Kidney (tissue), 14 donors: ENCODE data around the gene NEDD9. TPM values are rescaled to one million over a fixed set of nuclear protein-coding genes. Genes with fewer than 3 reads are reported as not detected.

Source experiments
- DNase-seq, 5 donors: peaks; one replicate each; pipeline ENCODE4 v3.0.0-alpha.2; 2013 to 2020
- FAIRE-seq: peaks from 2 replicates; lab custom pipeline; 2012; peaks lifted over from hg19 to GRCh38; lab: Jason Lieb, UNC
- H3K27ac ChIP-seq, 2 donors: one replicate each; pipeline ENCODE4 v1.7.0; 2013; ENCODE audit warnings: low read depth in 2 of 2, low read length in 2 of 2, inconsistent platforms in 1 of 2
- H3K27me3 ChIP-seq: one replicate; pipeline ENCODE4 v1.7.1; 2013; ENCODE audit warnings: low read length, inconsistent platforms; ENCODE audit not compliant: control insufficient read depth, insufficient read depth
- H3K36me3 ChIP-seq, 3 donors: one replicate each; pipeline versions ENCODE4 v1.7.0 to v1.7.1; 2013; ENCODE audit warnings: low read length in 3 of 3, control low read depth in 1 of 3, inconsistent platforms in 1 of 3; ENCODE audit not compliant: insufficient read depth in 3 of 3, control insufficient read depth in 2 of 3
- H3K4me1 ChIP-seq, 3 donors: one replicate each; pipeline versions ENCODE4 v1.7.0 to v1.7.1; 2013; ENCODE audit warnings: low read length in 3 of 3, inconsistent platforms in 1 of 3, low read depth in 1 of 3; ENCODE audit not compliant: control insufficient read depth in 2 of 3, insufficient read depth in 2 of 3
- H3K4me3 ChIP-seq, 3 donors: one replicate each; pipeline versions ENCODE4 v1.7.0 to v1.8.1; 2013; ENCODE audit warnings: low read length in 3 of 3, control low read depth in 1 of 3, inconsistent platforms in 1 of 3
- H3K9ac ChIP-seq, 3 donors: one replicate each; pipeline versions ENCODE4 v1.7.0 to v1.7.1; 2013; ENCODE audit warnings: low read length in 3 of 3, control low read depth in 1 of 3, inconsistent platforms in 1 of 3
- H3K9me3 ChIP-seq, 3 donors: one replicate each; pipeline versions ENCODE4 v1.7.0 to v1.7.1; 2013; ENCODE audit warnings: low read length in 3 of 3, control low read depth in 1 of 3, inconsistent platforms in 1 of 3; ENCODE audit not compliant: control insufficient read depth in 2 of 3, insufficient read depth in 1 of 3
- CTCF ChIP-seq: IDR thresholded peaks from 3 replicates; pipeline ENCODE4 v1.5.1; 2012; ENCODE audit warnings: mild to moderate bottlenecking, moderate library complexity, borderline replicate concordance; ENCODE audit not compliant: insufficient read depth; ENCODE audit errors: extremely low read depth
- intact Hi-C: fragments of 100-400 bp; cut with DNase I; formaldehyde crosslinking; loops from one replicate; pipeline ENCODE4 v1.11.1; 2022
- polyA plus RNA-seq: library from polyadenylated mRNA; stranded (reverse); fragments of 350-450 nt; fragmentation: Illumina TruSeq; extraction: RNeasy Lipid Tissue Mini Kit (QIAGEN cat#74804); gene quantifications from one replicate; pipeline ENCODE4 v1.2.3, GENCODE V29; 2014; ENCODE audit warnings: low read depth, low replicate concordance; ENCODE audit not compliant: insufficient read depth
- total RNA-seq: library from RNA; stranded (reverse); fragmentation: NEBNext Ultra II Directional; extraction: Animal tissue kit (Norgen Biotek cat#: 25700); gene quantifications from one replicate; pipeline ENCODE4 v1.2.1, GENCODE V29; 2021
- donor health status: control.
- donor health status: control.
- donor health status: control.
- donor health status: control.
- donor health status: control.
- donor health status: DM: yes; HTN: yes; CAD: no.
- donor health status: Normal renal cell carcinoma (clear cell type).

NEDD9 gene
- total and polyA plus RNA-seq, 2 donors from 2014 or later, result 19.2 to 101 TPM

- Histone ChIP-seq H3K9me3 (no peaks in the 10 kb centered on the region), H3K4me3 (no peak overlapping the region), H3K27ac (peak overlapping the region; percentile 39 to 71), H3K9ac (peak overlapping the region in 1 of 3 donors; percentile 36), H3K36me3 (peaks cover 0 to 12% (median 11%) of the 10 kb centered on the region in 3 donors), H3K4me1 (peaks cover 2 to 31% (median 24%) of the 10 kb centered on the region in 3 donors), H3K27me3 (no peaks in the 10 kb centered on the region)
- intact Hi-C loops, result no loop called here
- FAIRE-seq, result peak; percentile 68
- no peak for TF ChIP-seq CTCF
- DNase-seq, result peak in 1 of 5 donors; percentile 75
Measured at GRCh38 chr6:11207199-11207968, 25.1 kb downstream of the NEDD9 start.

DNA sequence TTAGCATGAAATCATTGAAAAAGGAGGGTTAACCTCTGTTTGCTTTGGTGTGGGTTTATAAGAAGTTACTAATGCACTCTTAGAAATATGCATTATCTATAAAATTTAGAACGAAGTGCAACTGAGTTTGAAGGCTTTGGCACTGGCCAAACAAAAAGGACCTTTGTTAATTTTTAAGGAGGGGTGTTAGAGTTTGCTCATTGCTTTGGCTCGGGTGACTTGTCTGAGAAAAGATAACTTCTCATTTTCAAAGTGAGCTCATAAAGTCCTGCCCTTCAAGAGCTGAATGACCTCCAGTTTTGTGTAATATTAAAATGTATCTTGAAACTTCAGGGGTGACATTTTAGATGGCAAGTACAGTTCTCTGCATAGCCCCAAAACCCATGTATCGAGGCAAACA, 25.9 kb downstream of the NEDD9 start:
- H3K36me3 ChIP-seq, result peaks cover 0 to 12% (median 11%) of the 10 kb centered on the region in 3 donors
- intact Hi-C loops, result no loop called here
- peak overlapping the region; percentile 39 to 66 for H3K27ac ChIP-seq
- FAIRE-seq (no peak), DNase-seq (no peak)
- no peaks in the 10 kb centered on the region for H3K27me3 ChIP-seq
- peak overlapping the region in 1 of 3 donors; percentile 36 for H3K9ac ChIP-seq
- H3K9me3 ChIP-seq, result no peaks in the 10 kb centered on the region
- peaks cover 2 to 38% (median 22%) of the 10 kb centered on the region in 3 donors for H3K4me1 ChIP-seq
- no peak overlapping the region for H3K4me3 ChIP-seq
- TF ChIP-seq CTCF, result no peak

- intact Hi-C loops, result no loop called here
- no peak overlapping the region for H3K4me3 ChIP-seq
- H3K9ac ChIP-seq, result no peak overlapping the region
- no peak for DNase-seq
- TF ChIP-seq CTCF, result no peak
- H3K27ac ChIP-seq, result no peak overlapping the region
- no peak for FAIRE-seq
- H3K4me1 ChIP-seq, result peaks cover 2 to 34% (median 19%) of the 10 kb centered on the region in 3 donors
- no peaks in the 10 kb centered on the region for H3K9me3 ChIP-seq
- H3K27me3 ChIP-seq, result no peaks in the 10 kb centered on the region
- peaks cover 0 to 22% (median 19%) of the 10 kb centered on the region in 3 donors for H3K36me3 ChIP-seq
Measured at GRCh38 chr6:11204794-11205366, 27.6 kb downstream of the NEDD9 start.
